OCI-LY1 (cell line): ENCODE data around the gene METTL26.

Source experiments
- H2AFZ ChIP-seq: fragments of 200-600 bp; sonication (generic), shearing (Covaris generic); 2 replicates; pipeline ENCODE4 v1.6.0; 2014; ENCODE audit warnings: antibody characterized with exemption, mild to moderate bottlenecking, low read length
- H3F3A ChIP-seq: fragments of 200-600 bp; sonication (generic), shearing (Covaris generic); 2 replicates; pipeline ENCODE4 v1.6.0; 2014; ENCODE audit warnings: mild to moderate bottlenecking, antibody characterized with exemption, low read length, moderate library complexity; ENCODE audit not compliant: insufficient read depth
- H3K27ac ChIP-seq: fragments of 200-600 bp; sonication (generic); 2 replicates; pipeline ENCODE4 v1.5.1; 2014; ENCODE audit warnings: low read length, mixed run types, mild to moderate bottlenecking, low read depth; ENCODE audit not compliant: poor library complexity, severe bottlenecking
- H3K27me3 ChIP-seq: fragments of 200-600 bp; sonication (generic); 2 replicates; pipeline ENCODE4 v1.6.0; 2014; ENCODE audit warnings: antibody characterized with exemption, mild to moderate bottlenecking, low read length, moderate library complexity; ENCODE audit not compliant: insufficient read depth
- H3K36me3 ChIP-seq: fragments of 200-600 bp; sonication (generic); 2 replicates; pipeline ENCODE4 v1.6.1; 2014; ENCODE audit warnings: mild to moderate bottlenecking, antibody characterized with exemption, low read length, moderate library complexity, mixed read lengths; ENCODE audit not compliant: insufficient read depth
- H3K4me1 ChIP-seq: fragments of 200-600 bp; sonication (generic); 2 replicates; pipeline ENCODE4 v1.5.1; 2014; ENCODE audit warnings: mild to moderate bottlenecking, low read length, moderate library complexity; ENCODE audit not compliant: insufficient read depth, severe bottlenecking
- H3K4me2 ChIP-seq: fragments of 200-600 bp; sonication (generic), shearing (Covaris generic); 2 replicates; pipeline ENCODE4 v1.6.1; 2014; ENCODE audit warnings: low read length
- H3K4me3 ChIP-seq: fragments of 200-600 bp; sonication (generic); 2 replicates; pipeline ENCODE4 v1.5.1; 2014; ENCODE audit warnings: low read length, low read depth, mild to moderate bottlenecking, mixed read lengths; ENCODE audit not compliant: poor library complexity, severe bottlenecking
- H3K79me2 ChIP-seq: fragments of 200-600 bp; shearing (Covaris generic); 2 replicates; pipeline ENCODE4 v1.6.1; 2016; ENCODE audit warnings: mixed run types, low read length, mixed read lengths; ENCODE audit not compliant: insufficient read depth
- H3K9ac ChIP-seq: fragments of 200-600 bp; sonication (generic), shearing (Covaris generic); 2 replicates; pipeline ENCODE4 v1.6.1; 2014; ENCODE audit warnings: mild to moderate bottlenecking, low read length, mixed read lengths
- H3K9me2 ChIP-seq: fragments of 200-600 bp; sonication (generic), shearing (Covaris generic); 2 replicates; pipeline ENCODE4 v1.6.1; 2014; ENCODE audit warnings: low read depth, mild to moderate bottlenecking, low read length, mixed read lengths
- H3K9me3 ChIP-seq: fragments of 200-600 bp; shearing (Covaris generic); 2 replicates; pipeline ENCODE4 v1.6.1; 2014; ENCODE audit warnings: low read length, mixed read lengths
- H4K20me1 ChIP-seq: fragments of 200-600 bp; sonication (generic), shearing (Covaris generic); 2 replicates; pipeline ENCODE4 v1.6.0; 2016; ENCODE audit warnings: mild to moderate bottlenecking, low read length; ENCODE audit not compliant: insufficient read depth
- CTCF ChIP-seq: fragments of 200-600 bp; sonication (generic), shearing (Covaris generic); IDR thresholded peaks from 2 replicates; pipeline ENCODE4 v1.5.1; 2017; ENCODE audit warnings: mild to moderate bottlenecking, antibody characterized with exemption, low read length, moderate library complexity, mixed read lengths
- EZH2 ChIP-seq: fragments of 200-600 bp; sonication (generic), shearing (Covaris generic); IDR thresholded peaks from 2 replicates; pipeline ENCODE4 v1.8.0; 2017; ENCODE audit warnings: borderline replicate concordance, mixed run types, mild to moderate bottlenecking, antibody characterized with exemption, low read length, moderate library complexity, mixed read lengths

Gene METTL26

GRCh38 chr16:632486-633335, 3.4 kb downstream of the METTL26 start:
- Histone ChIP-seq H4K20me1 (no peaks in the 10 kb centered on the region), H3F3A (no peaks in the 10 kb centered on the region), H3K4me1 (peaks cover 11% of the 10 kb centered on the region), H3K9ac (no peak overlapping the region), H3K27me3 (no peaks in the 10 kb centered on the region; the same call in 1 of the 2 replicates), H3K9me2 (no peaks in the 10 kb centered on the region), H2AFZ (no peak overlapping the region), H3K36me3 (no peaks in the 10 kb centered on the region), H3K9me3 (no peaks in the 10 kb centered on the region), H3K27ac (no peak overlapping the region), H3K4me2 (no peak overlapping the region), H3K4me3 (no peak overlapping the region), H3K79me2 (no peaks in the 10 kb centered on the region)
- no peak for TF ChIP-seq EZH2
- no peak for TF ChIP-seq CTCF

- no peaks in the 10 kb centered on the region for H3K9me3 ChIP-seq
- TF ChIP-seq CTCF (no peak), EZH2 (no peak)
- H3K79me2 ChIP-seq = no peaks in the 10 kb centered on the region
- H3K4me2 ChIP-seq = no peak overlapping the region
- no peaks in the 10 kb centered on the region for H4K20me1 ChIP-seq
- no peaks in the 10 kb centered on the region; the same call in 1 of the 2 replicates for H3K27me3 ChIP-seq
- H2AFZ ChIP-seq = no peak overlapping the region
- no peak overlapping the region for H3K9ac ChIP-seq
- no peak overlapping the region for H3K27ac ChIP-seq
- peaks cover 5% of the 10 kb centered on the region for H3K4me1 ChIP-seq
- no peaks in the 10 kb centered on the region for H3K36me3 ChIP-seq
- no peaks in the 10 kb centered on the region for H3K9me2 ChIP-seq
- H3K4me3 ChIP-seq = no peak overlapping the region
- H3F3A ChIP-seq = no peaks in the 10 kb centered on the region
These were observed 4.2 kb downstream of the METTL26 start for GRCh38 chr16:631808-632358.

GRCh38 chr16:630815-631405, 5.2 kb downstream of the METTL26 start, which contains the start of gene WFIKKN1:
WFIKKN1 (plus strand) TSS chr16:630985; CDS start chr16:631254, 269 bp downstream.
- Histone ChIP-seq H3K4me1 (peaks cover 5% of the 10 kb centered on the region), H3K4me3 (no peak within 1 kb of the TSS)

More at GRCh38 chr16:630815-631405, 5.2 kb downstream of the METTL26 start, which contains the start of gene WFIKKN1:
- H3F3A ChIP-seq = no peaks in the 10 kb centered on the region
- no peaks in the 10 kb centered on the region for H3K9me3 ChIP-seq
- no peaks in the 10 kb centered on the region for H3K36me3 ChIP-seq
- TF ChIP-seq EZH2 (no peak), CTCF (no peak)
- H3K9me2 ChIP-seq = no peaks in the 10 kb centered on the region
- H3K27me3 ChIP-seq = no peaks in the 10 kb centered on the region; the same call in 1 of the 2 replicates
- no peak within 1 kb of the TSS for H3K4me2 ChIP-seq
- no peaks in the 10 kb centered on the region for H4K20me1 ChIP-seq
- no peaks in the 10 kb centered on the region for H3K79me2 ChIP-seq
- H2AFZ ChIP-seq = no peak within 1 kb of the TSS
- no peak within 1 kb of the TSS for H3K27ac ChIP-seq
- no peak within 1 kb of the TSS for H3K9ac ChIP-seq
